KMS-11 (cell line): ENCODE measurements around the gene SLC27A1.

Experiments
- H2AFZ ChIP-seq: fragments of 200-600 bp; sonication (generic); 2 replicates; pipeline ENCODE4 v1.6.1; 2016; ENCODE audit warnings: antibody characterized with exemption, mixed run types, low read depth
- H3K27ac ChIP-seq: fragments of 200-600 bp; sonication (generic); 2 replicates; pipeline ENCODE4 v1.6.1; 2016; ENCODE audit warnings: mild to moderate bottlenecking, mixed run types
- H3K27me3 ChIP-seq: fragments of 200-600 bp; sonication (generic); 2 replicates; pipeline ENCODE4 v1.6.1; 2017; ENCODE audit warnings: mild to moderate bottlenecking, low read depth, mixed run types, moderate library complexity; ENCODE audit not compliant: insufficient read depth
- H3K36me3 ChIP-seq: fragments of 200-600 bp; sonication (generic); 2 replicates; pipeline ENCODE4 v1.6.1; 2017; ENCODE audit warnings: mild to moderate bottlenecking, mixed run types; ENCODE audit not compliant: insufficient read depth
- H3K4me1 ChIP-seq: fragments of 200-600 bp; sonication (generic); 2 replicates; pipeline ENCODE4 v1.6.1; 2016; ENCODE audit warnings: mild to moderate bottlenecking, low read depth, mixed run types; ENCODE audit not compliant: poor library complexity, severe bottlenecking
- H3K4me2 ChIP-seq: fragments of 200-600 bp; sonication (generic); 2 replicates; pipeline ENCODE4 v1.7.0; 2016; ENCODE audit warnings: mild to moderate bottlenecking, mixed run types
- H3K4me3 ChIP-seq: fragments of 200-600 bp; sonication (generic); IDR thresholded peaks from 2 replicates; pipeline ENCODE4 v1.6.1; 2017; ENCODE audit warnings: low read depth, low read length, mixed read lengths; ENCODE audit not compliant: insufficient read depth
- H3K79me2 ChIP-seq: fragments of 200-600 bp; sonication (generic); 2 replicates; pipeline ENCODE4 v1.6.1; 2016; ENCODE audit warnings: low read depth, mixed run types; ENCODE audit not compliant: insufficient read depth
- H3K9ac ChIP-seq: fragments of 200-600 bp; sonication (generic); 2 replicates; pipeline ENCODE4 v1.6.1; 2016; ENCODE audit warnings: mild to moderate bottlenecking, mixed run types
- H4K20me1 ChIP-seq: fragments of 200-600 bp; sonication (generic); 2 replicates; pipeline ENCODE4 v1.6.1; 2016; ENCODE audit warnings: mild to moderate bottlenecking, mixed run types; ENCODE audit not compliant: insufficient read depth
- TF ChIP-seq, protein P1 (sequence below): fragments of 200-600 bp; sonication (generic); conservative IDR thresholded peaks from 2 replicates; pipeline ENCODE4 v1.6.1; 2017; ENCODE audit warnings: low read depth, mild to moderate bottlenecking, antibody characterized with exemption, low read length, moderate library complexity, mixed read lengths

SLC27A1 gene

DNA sequence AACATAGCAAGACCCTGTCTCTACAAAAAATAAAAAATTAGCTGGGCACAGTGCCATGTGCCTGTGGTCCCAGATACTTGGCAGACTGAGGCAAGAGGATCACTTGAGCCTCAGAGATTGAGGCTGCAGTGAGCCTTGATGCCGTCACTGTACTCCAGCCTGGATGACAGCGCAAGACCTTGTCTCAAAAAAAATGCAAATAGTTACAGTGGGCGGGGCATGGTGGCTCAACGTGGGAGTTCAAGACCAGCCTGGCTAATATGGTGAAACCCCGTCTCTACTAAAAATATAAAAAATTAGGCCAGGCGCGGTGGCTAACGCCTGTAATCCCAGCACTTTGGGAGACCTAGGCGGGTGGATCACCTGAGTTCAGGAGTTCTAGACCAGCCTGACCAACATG, 49.6 kb downstream of the SLC27A1 start:
- Histone ChIP-seq H3K79me2 (no peaks in the 10 kb centered on the region), H2AFZ (no peak overlapping the region), H3K4me2 (no peak overlapping the region), H3K27ac (no peak overlapping the region), H3K4me1 (peaks cover 17% of the 10 kb centered on the region), H3K4me3 (no peak overlapping the region), H4K20me1 (no peaks in the 10 kb centered on the region), H3K27me3 (peaks cover 6% of the 10 kb centered on the region; the same call in 1 of the 2 replicates), H3K36me3 (no peaks in the 10 kb centered on the region), H3K9ac (no peak overlapping the region)
- TF ChIP-seq, protein P1, sequence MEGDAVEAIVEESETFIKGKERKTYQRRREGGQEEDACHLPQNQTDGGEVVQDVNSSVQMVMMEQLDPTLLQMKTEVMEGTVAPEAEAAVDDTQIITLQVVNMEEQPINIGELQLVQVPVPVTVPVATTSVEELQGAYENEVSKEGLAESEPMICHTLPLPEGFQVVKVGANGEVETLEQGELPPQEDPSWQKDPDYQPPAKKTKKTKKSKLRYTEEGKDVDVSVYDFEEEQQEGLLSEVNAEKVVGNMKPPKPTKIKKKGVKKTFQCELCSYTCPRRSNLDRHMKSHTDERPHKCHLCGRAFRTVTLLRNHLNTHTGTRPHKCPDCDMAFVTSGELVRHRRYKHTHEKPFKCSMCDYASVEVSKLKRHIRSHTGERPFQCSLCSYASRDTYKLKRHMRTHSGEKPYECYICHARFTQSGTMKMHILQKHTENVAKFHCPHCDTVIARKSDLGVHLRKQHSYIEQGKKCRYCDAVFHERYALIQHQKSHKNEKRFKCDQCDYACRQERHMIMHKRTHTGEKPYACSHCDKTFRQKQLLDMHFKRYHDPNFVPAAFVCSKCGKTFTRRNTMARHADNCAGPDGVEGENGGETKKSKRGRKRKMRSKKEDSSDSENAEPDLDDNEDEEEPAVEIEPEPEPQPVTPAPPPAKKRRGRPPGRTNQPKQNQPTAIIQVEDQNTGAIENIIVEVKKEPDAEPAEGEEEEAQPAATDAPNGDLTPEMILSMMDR = no peak

DNA sequence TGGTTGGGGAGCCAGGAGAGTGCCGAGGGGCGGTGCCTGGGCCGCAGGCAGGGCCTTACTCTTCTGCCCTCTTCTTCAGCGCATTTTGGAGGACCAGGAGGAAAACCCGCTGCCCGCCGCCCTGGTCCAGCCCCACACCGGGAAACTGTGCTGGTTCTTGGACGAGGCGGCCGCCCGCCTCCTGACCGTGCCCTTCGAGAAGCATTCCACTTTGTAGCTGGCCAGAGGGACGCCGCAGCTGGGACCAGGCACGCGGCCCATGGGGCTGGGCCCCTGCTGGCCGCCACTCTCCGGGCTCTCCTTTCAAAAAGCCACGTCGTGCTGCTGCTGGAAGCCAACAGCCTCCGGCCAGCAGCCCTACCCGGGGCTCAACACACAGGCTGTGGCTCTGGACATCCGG, 50.5 kb downstream of the SLC27A1 start:
- no peak overlapping the region for H2AFZ ChIP-seq
- H3K79me2 ChIP-seq = no peaks in the 10 kb centered on the region
- no peaks in the 10 kb centered on the region for H4K20me1 ChIP-seq
- no peak overlapping the region for H3K27ac ChIP-seq
- H3K9ac ChIP-seq = no peak overlapping the region
- H3K4me3 ChIP-seq = no peak overlapping the region
- TF ChIP-seq, protein P1 = no peak
- H3K27me3 ChIP-seq = peaks cover 14% of the 10 kb centered on the region; the same call in 1 of the 2 replicates
- H3K4me2 ChIP-seq = no peak overlapping the region
- no peaks in the 10 kb centered on the region for H3K36me3 ChIP-seq
- H3K4me1 ChIP-seq = peaks cover 21% of the 10 kb centered on the region

DNA sequence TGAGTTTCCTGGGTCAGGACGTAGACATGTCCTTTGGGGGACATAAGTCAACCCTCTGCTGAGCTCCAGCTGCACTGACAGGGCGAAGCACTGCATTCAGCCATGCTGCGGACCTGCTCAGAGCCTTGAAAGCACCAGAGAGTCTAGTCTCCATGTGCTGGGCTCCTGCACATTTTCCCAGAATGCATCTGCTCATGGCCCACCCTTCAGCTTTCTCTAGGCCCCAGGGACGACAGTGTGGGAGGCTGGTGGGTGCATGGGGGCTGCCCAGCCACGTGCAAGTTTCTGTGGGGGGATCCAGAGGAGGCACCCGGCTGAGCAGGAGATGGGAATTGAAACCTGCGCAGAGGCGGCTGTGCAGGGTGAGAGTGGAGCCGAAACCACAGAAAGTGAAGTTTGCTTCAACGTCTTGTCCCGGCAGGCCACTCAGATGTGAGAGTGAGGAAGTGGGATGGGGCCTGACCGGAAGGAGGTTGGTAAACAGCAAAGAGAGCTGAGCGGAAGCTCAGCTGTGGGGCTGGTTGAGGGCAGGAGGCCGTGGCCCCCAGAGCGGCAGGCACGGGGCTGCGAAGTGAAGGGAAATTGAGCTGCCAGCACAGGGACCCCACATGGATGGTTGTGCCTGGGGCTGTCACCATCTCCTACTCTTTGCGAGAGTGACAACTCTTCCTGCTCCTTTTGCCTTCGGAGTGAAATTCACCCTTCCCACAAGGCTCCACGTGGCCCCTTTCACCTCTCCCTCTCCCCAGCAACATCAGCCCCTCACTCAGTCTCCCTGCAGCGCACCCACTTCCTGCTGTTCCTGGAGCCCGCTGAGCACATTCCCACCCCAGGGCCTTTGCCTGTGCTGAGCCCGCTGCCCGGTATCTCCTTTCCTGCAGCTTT, 52.9 kb downstream of the SLC27A1 start:
- Histone ChIP-seq H4K20me1 (no peaks in the 10 kb centered on the region), H3K27me3 (peaks cover 36% of the 10 kb centered on the region), H3K9ac (no peak overlapping the region), H3K27ac (no peak overlapping the region), H2AFZ (peak overlapping the region; percentile 19; the same call in 1 of the 2 replicates), H3K4me2 (peak overlapping the region; percentile 68; the same call in 1 of the 2 replicates), H3K79me2 (no peaks in the 10 kb centered on the region), H3K4me3 (no peak overlapping the region), H3K36me3 (no peaks in the 10 kb centered on the region), H3K4me1 (peaks cover 35% of the 10 kb centered on the region)
- TF ChIP-seq, protein P1 = no peak

DNA sequence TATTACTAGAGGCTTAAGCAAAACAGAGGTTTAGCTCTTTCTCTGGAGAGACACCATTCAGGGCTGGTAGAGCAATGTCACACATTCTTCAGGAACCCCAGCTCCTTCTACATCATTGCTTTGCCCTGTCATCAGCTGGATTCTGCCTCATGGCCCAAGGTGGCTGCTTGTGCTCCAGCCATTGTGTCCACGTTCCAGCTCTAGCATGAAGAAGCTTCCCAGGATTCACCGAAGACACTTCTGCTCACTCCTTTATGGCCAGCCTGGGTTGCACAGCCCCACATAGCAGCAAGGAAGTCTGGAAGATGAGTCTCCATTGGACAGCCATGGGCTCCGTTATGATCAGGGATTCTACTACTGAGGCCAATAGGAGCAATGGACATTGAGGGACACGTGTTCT, 54.3 kb downstream of the SLC27A1 start:
- H2AFZ ChIP-seq = no peak overlapping the region
- TF ChIP-seq, protein P1 = no peak
- no peak overlapping the region for H3K4me3 ChIP-seq
- H3K4me2 ChIP-seq = no peak overlapping the region
- peaks cover 37% of the 10 kb centered on the region for H3K4me1 ChIP-seq
- no peaks in the 10 kb centered on the region for H4K20me1 ChIP-seq
- H3K79me2 ChIP-seq = no peaks in the 10 kb centered on the region
- no peaks in the 10 kb centered on the region for H3K36me3 ChIP-seq
- H3K9ac ChIP-seq = no peak overlapping the region
- H3K27me3 ChIP-seq = peaks cover 49% of the 10 kb centered on the region
- no peak overlapping the region for H3K27ac ChIP-seq
